HepG2 (cell line): ENCODE results near the gene CLDND2. TPM values are rescaled to one million over a fixed set of nuclear protein-coding genes. Genes with fewer than 3 reads are reported as not detected.

Experiments used
- ATAC-seq: fragments of 200-7000 bp; cut with Tn5 transposase; 3 replicates; pipeline ENCODE4 v1.9.1; 2020; ENCODE audit warnings: mild to moderate bottlenecking, moderate library complexity
- BruUV-seq: library from RNA; stranded (reverse); fragments of 400-500 nt; replicated peaks from 2 replicates; lab custom pipeline; 2021; lab: Mats Ljungman, UMichigan
- CTCF ChIA-PET: fragments of 300-600 bp; formaldehyde crosslinking; extraction: SDS; loops from one replicate; lab custom pipeline; 2021; ENCODE audit warnings: low total read pairs, inconsistent platforms, low intra/inter-chr PET ratio; lab: Yijun Ruan, JAX
- POLR2A ChIA-PET: fragments of 350-600 bp; sonication (Branson Sonifier 250); formaldehyde crosslinking; loops from one replicate; lab custom pipeline; 2020; ENCODE audit warnings: antibody characterized with exemption, inconsistent platforms; lab: Yijun Ruan, JAX
- DNase-seq: peaks from one replicate; pipeline ENCODE4 v3.0.0-alpha.2; 2015; ENCODE audit warnings: low spot score
- FAIRE-seq: peaks from 3 replicates; lab custom pipeline; 2011; peaks lifted over from hg19 to GRCh38; lab: Jason Lieb, UNC
- H2AFZ ChIP-seq: one replicate; pipeline ENCODE4 v1.6.1; 2011; ENCODE audit warnings: low read length, inconsistent platforms
- H3K27ac ChIP-seq: fragments of 300-600 bp; 3 replicates; pipeline ENCODE4 v1.8.0; 2011; ENCODE audit warnings: mixed run types, mild to moderate bottlenecking, mixed read lengths, low read length, inconsistent platforms; ENCODE audit not compliant: insufficient read depth; ENCODE audit errors: extremely low read length
- H3K27me3 ChIP-seq, 2 experiments: fragments of 200-600 bp in 1 of 2; 2 replicates in 1 of 2; 3 replicates in 1 of 2; pipeline versions ENCODE4 v1.6.0 to v1.8.0; 2011; ENCODE audit warnings: low read length in 2 of 2, mild to moderate bottlenecking in 2 of 2, moderate library complexity in 2 of 2, inconsistent platforms in 1 of 2; ENCODE audit not compliant: insufficient read depth in 2 of 2, control insufficient read depth in 1 of 2
- H3K36me3 ChIP-seq, 2 experiments: fragments of 200-600 bp in 1 of 2; replicated peaks in 1 of 2; 2 replicates in 1 of 2; 3 replicates in 1 of 2; pipeline versions ENCODE4 v1.5.1 to v1.8.0; 2011; ENCODE audit warnings: low read length in 2 of 2, inconsistent platforms in 1 of 2; ENCODE audit not compliant: insufficient read depth in 2 of 2, control insufficient read depth in 1 of 2
- H3K4me1 ChIP-seq: 2 replicates; pipeline ENCODE4 v1.5.1; 2012; ENCODE audit warnings: low read length, inconsistent platforms; ENCODE audit not compliant: insufficient read depth
- H3K4me2 ChIP-seq: 2 replicates; pipeline ENCODE4 v1.6.0; 2011; ENCODE audit warnings: low read depth, low read length, inconsistent platforms
- H3K4me3 ChIP-seq, 3 experiments: fragments of 200-600 bp in 1 of 3; sonication (generic), shearing (Covaris generic) in 1 of 3; replicated peaks in 1 of 3; 2 replicates each; pipeline ENCODE4 v1.5.1; 2011 to 2016; ENCODE audit warnings: low read length in 3 of 3, inconsistent platforms in 2 of 3, low read depth in 2 of 3, mild to moderate bottlenecking in 2 of 3, control low read depth in 1 of 3, mixed read lengths in 1 of 3; ENCODE audit not compliant: insufficient read depth in 1 of 3
- H3K79me2 ChIP-seq: one replicate; pipeline ENCODE4 v1.6.1; 2011; ENCODE audit warnings: low read length, inconsistent platforms; ENCODE audit not compliant: insufficient read depth
- H3K9ac ChIP-seq: 2 replicates; pipeline ENCODE4 v1.6.0; 2011; ENCODE audit warnings: mild to moderate bottlenecking, low read depth, low read length, inconsistent platforms; ENCODE audit not compliant: insufficient read depth
- H3K9me3 ChIP-seq: 2 replicates; pipeline ENCODE4 v1.5.1; 2012; ENCODE audit warnings: mild to moderate bottlenecking, low read length
- H4K20me1 ChIP-seq: 2 replicates; pipeline ENCODE4 v1.6.0; 2011; ENCODE audit warnings: inconsistent platforms, mild to moderate bottlenecking, low read length, moderate library complexity; ENCODE audit not compliant: insufficient read depth
- GATAD1 ChIP-seq: IDR thresholded peaks from 2 replicates; pipeline ENCODE4 v1.6.1; 2016; ENCODE audit warnings: missing genetic modification reagents, missing compliant biosample characterization
- HNRNPLL ChIP-seq: fragments of 200-400 bp; formaldehyde crosslinking; IDR thresholded peaks from 2 replicates; pipeline ENCODE4 v1.6.1; 2017; ENCODE audit warnings: mild to moderate bottlenecking, low read depth, low read length; ENCODE audit not compliant: poor library complexity, severe bottlenecking
- JUN ChIP-seq: sonication (generic); formaldehyde crosslinking; IDR thresholded peaks from 2 replicates; pipeline ENCODE4 v1.4.0; 2020; ENCODE audit warnings: mild to moderate bottlenecking, missing genetic modification reagents
- JUNB ChIP-seq: sonication (generic); formaldehyde crosslinking; IDR thresholded peaks from 2 replicates; pipeline ENCODE4 v1.8.0; 2022; ENCODE audit warnings: missing genetic modification reagents, mild to moderate bottlenecking, borderline replicate concordance
- KDM3A ChIP-seq: IDR thresholded peaks from 2 replicates; pipeline ENCODE4 v1.6.1; 2018; ENCODE audit warnings: low read depth, missing compliant biosample characterization
- MED1 ChIP-seq: sonication (generic); formaldehyde crosslinking; IDR thresholded peaks from 2 replicates; pipeline ENCODE4 v1.4.0; 2020; ENCODE audit warnings: missing genetic modification reagents
- PCBP2 ChIP-seq: fragments of 200-400 bp; formaldehyde crosslinking; optimal IDR thresholded peaks from 2 replicates; pipeline ENCODE3; 2018; ENCODE audit warnings: low read length, low read depth; ENCODE audit not compliant: poor library complexity, severe bottlenecking
- RBM22 ChIP-seq: fragments of 200-400 bp; formaldehyde crosslinking; optimal IDR thresholded peaks from 2 replicates; pipeline ENCODE3; 2017; ENCODE audit warnings: mild to moderate bottlenecking, low read length, moderate library complexity
- RBM39 ChIP-seq: fragments of 200-400 bp; formaldehyde crosslinking; IDR thresholded peaks from one replicate; pipeline ENCODE4 v1.6.1; 2018; ENCODE audit warnings: antibody characterized with exemption, mild to moderate bottlenecking, low read depth, low read length; ENCODE audit not compliant: poor library complexity, severe bottlenecking
- RFX1 ChIP-seq: fragments of 450-650 bp; IDR thresholded peaks from 2 replicates; pipeline ENCODE4 v1.6.1; 2017
- SAP130 ChIP-seq: IDR thresholded peaks from 2 replicates; pipeline ENCODE4 v1.6.1; 2016; ENCODE audit warnings: low read depth
- THAP7 ChIP-seq: sonication (generic); formaldehyde crosslinking; IDR thresholded peaks from 2 replicates; pipeline ENCODE4 v1.8.1; 2023; ENCODE audit warnings: mild to moderate bottlenecking, missing genetic modification reagents
- TOPORS ChIP-seq: sonication (generic); formaldehyde crosslinking; IDR thresholded peaks from 2 replicates; pipeline ENCODE4 v1.8.0; 2023; ENCODE audit warnings: mild to moderate bottlenecking, missing genetic modification reagents
- ZNF256 ChIP-seq: sonication (generic); formaldehyde crosslinking; conservative IDR thresholded peaks from 2 replicates; pipeline ENCODE4 v1.4.0; 2020; ENCODE audit warnings: missing genetic modification reagents
- ZNF260 ChIP-seq: sonication (generic); formaldehyde crosslinking; IDR thresholded peaks from 2 replicates; pipeline ENCODE4 v1.4.0; 2020; ENCODE audit warnings: missing genetic modification reagents, low read depth, mild to moderate bottlenecking, borderline replicate concordance
- ZNF513 ChIP-seq: sonication (generic); formaldehyde crosslinking; conservative IDR thresholded peaks from 2 replicates; pipeline ENCODE4 v1.5.0; 2020; ENCODE audit warnings: missing genetic modification reagents
- ZNF776 ChIP-seq: sonication (generic); formaldehyde crosslinking; IDR thresholded peaks from 2 replicates; pipeline ENCODE4 v1.4.0; 2020; ENCODE audit warnings: mild to moderate bottlenecking, missing genetic modification reagents
- WGBS: methylation state at CpG from one replicate; pipeline ENCODE4 v1.1.6; 2017; ENCODE audit warnings: low lambda C conversion rate; 5-methylcytosine and 5-hydroxymethylcytosine counted together
- in situ Hi-C: cut with HindIII; loops from 2 replicates; pipeline ENCODE4 v1.10.0; 2017; ENCODE audit warnings: low pct_unique_long_range_greater_than_20kb; ENCODE audit not compliant: extremely low pct_ligation_motif_present
- intact Hi-C: fragments of 100-400 bp; cut with micrococcal nuclease; formaldehyde crosslinking; loops from one replicate; pipeline ENCODE4 v1.10.0; 2022; ENCODE audit not compliant: unreplicated experiment
- polyA plus RNA-seq, 8 experiments: library from polyadenylated mRNA; depleted of rRNA in 3 of 8; stranded (reverse) in 7 of 8; unstranded in 1 of 8; fragments of >200 nt; fragmentation: Illumina TruSeq in 4 of 8; extraction: Trizol in 4 of 8; gene quantifications; 2 replicates each; pipeline versions ENCODE4 v1.2.1 to v1.2.3, GENCODE V29; 2011 to 2016; ENCODE audit warnings: low read depth in 4 of 8, missing spikeins in 1 of 8, mixed read lengths in 1 of 8; ENCODE audit not compliant: insufficient read depth in 1 of 8
- total RNA-seq, 5 experiments: library from RNA; depleted of rRNA; stranded (reverse); fragments of >200 nt; fragmentation: Illumina TruSeq; extraction: Trizol; gene quantifications; 2 replicates each; pipeline ENCODE4 v1.2.3, GENCODE V29; 2016; ENCODE audit warnings: low read depth in 1 of 5
- TF ChIP-seq, protein P1 (sequence below): IDR thresholded peaks from 2 replicates; pipeline ENCODE4 v1.6.1; 2016; ENCODE audit warnings: mild to moderate bottlenecking

The CLDND2 gene
- total and polyA plus RNA-seq, 2 of the 13 experiments (the other 11 are each of a cell fraction or from before 2014, with no cell fraction given) = 0.84 to 1.8 TPM

DNA sequence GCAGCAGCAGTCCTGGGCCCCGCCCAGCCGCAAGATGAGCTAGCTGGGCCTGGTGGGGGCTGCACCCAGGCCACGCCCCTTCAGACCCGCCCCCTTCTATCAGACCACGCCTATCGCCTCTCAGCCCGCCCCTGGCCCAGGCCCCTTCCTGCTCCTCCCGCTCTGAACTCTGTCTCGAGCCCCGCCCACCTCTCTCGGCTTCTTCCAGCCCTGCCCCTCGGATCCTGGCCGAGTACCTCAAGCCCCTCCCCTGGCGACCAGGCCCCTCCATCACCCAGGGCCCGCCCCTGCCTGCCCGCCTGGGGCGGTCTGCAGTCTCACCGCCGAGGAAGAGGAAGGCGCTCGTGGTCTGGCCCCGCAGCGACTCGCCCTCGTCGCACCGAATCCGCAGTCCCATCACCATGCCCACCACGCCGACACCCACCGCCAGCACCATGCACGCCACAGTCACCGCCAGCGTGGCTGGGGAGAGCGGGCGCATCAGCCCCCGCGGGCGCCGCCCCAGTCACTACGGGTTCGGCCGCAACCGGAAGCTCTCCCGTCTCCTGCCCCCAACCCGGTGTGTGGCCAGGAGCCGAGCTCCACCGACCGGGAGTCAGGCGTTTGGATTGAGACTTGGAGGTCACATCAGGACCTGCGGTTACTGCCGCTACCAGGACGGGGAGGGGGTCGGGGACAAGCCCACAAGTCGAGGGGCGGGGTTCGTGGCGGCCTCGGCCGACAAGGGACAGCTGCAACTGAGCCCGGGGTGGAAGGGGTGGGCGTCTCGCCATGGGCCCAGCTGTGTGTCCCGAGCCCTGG is 1.0 kb downstream of the CLDND2 start:
- CTCF ChIA-PET = no interaction called here
- Histone ChIP-seq H3K27me3 (peaks cover 0 to 12% of the 10 kb centered on the region in 2 experiments; a peak in 2 of 5 replicates), H2AFZ (no peak overlapping the region), H4K20me1 (no peaks in the 10 kb centered on the region), H3K4me3 (peak overlapping the region; percentile 80 to 94 (median 94)), H3K27ac (peak overlapping the region; percentile 100), H3K4me1 (peaks cover 52% of the 10 kb centered on the region), H3K9me3 (no peaks in the 10 kb centered on the region), H3K36me3 (no peaks in the 10 kb centered on the region), H3K4me2 (peak overlapping the region; percentile 98), H3K79me2 (peaks cover 37% of the 10 kb centered on the region), H3K9ac (peak overlapping the region; percentile 99)
- ATAC-seq (peak; percentile 64), FAIRE-seq (peak; percentile 90), DNase-seq (peak; percentile 96)
- POLR2A ChIA-PET = interaction anchor here (1.1 to 2.3 kb wide), 15 partner anchors 9 to 106 kb away, joined by 3 to 91 read pairs (median 9); partner anchors contain the start of genes LIM2 and VSIG10L
- intact Hi-C loops = loop anchor here (1.0 kb wide), 2 partner anchors 13 to 40 kb away; no protein-coding TSS in a partner anchor
- in situ Hi-C loops = no loop called here
- WGBS = 0% methylated on average over 11 of the region's 64 CpGs
- BruUV-seq = TSS peak; percentile 43
- TF ChIP-seq GATAD1 (CRISPR knock-in tag) (peak; percentile 43; the same call in 1 of the 2 replicates), RBM22 (no peak), HNRNPLL (peak; percentile 21), KDM3A (CRISPR knock-in tag) (0 out of 2 replicates have a peak, but pooled peaks have one; percentile 24), RFX1 (no peak; the same call in 1 of the 2 replicates), ZNF776 (peak; percentile 77; the same call in 1 of the 2 replicates), TOPORS (peak; percentile 79; the same call in 1 of the 2 replicates), PCBP2 (no peak), ZNF256 (CRISPR knock-in tag) (peak; percentile 27; the same call in 1 of the 2 replicates), ZNF260 (CRISPR knock-in tag) (no peak), JUNB (no peak), MED1 (CRISPR knock-in tag) (peak; percentile 67), JUN (no peak), RBM39 (no peak), THAP7 (CRISPR knock-in tag) (peak; percentile 48; the same call in 1 of the 2 replicates), ZNF513 (no peak), SAP130 (CRISPR knock-in tag) (peak; percentile 84)
- TF ChIP-seq, protein P1, sequence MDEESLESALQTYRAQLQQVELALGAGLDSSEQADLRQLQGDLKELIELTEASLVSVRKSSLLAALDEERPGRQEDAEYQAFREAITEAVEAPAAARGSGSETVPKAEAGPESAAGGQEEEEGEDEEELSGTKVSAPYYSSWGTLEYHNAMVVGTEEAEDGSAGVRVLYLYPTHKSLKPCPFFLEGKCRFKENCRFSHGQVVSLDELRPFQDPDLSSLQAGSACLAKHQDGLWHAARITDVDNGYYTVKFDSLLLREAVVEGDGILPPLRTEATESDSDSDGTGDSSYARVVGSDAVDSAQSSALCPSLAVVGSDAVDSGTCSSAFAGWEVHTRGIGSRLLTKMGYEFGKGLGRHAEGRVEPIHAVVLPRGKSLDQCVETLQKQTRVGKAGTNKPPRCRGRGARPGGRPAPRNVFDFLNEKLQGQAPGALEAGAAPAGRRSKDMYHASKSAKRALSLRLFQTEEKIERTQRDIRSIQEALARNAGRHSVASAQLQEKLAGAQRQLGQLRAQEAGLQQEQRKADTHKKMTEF (CRISPR knock-in tag) = peak; percentile 77
